Suppressor macrophage treated with lipopolysaccharide for 1 hour (primary cell): ENCODE measurements around the gene CTIF.

Experiments used
- DNase-seq, 3 donors: peaks; one replicate each; pipeline ENCODE4 v3.0.0-alpha.2; 2020 to 2022

CTIF gene

GRCh38 chr18:48761582-48761981 lies 222.8 kb downstream of the CTIF start:
- DNase-seq = no peak

- DNase-seq = no peak
These were observed 223.2 kb downstream of the CTIF start for GRCh38 chr18:48762022-48762421.

- no peak for DNase-seq
These were observed 224.2 kb downstream of the CTIF start for GRCh38 chr18:48762836-48763718.

GRCh38 chr18:48763719-48764100 lies 224.9 kb downstream of the CTIF start:
- no peak for DNase-seq

- no peak for DNase-seq
These were observed 226.2 kb downstream of the CTIF start for GRCh38 chr18:48765053-48765452.

GRCh38 chr18:48766026-48766425 lies 227.2 kb downstream of the CTIF start:
- no peak for DNase-seq

- DNase-seq = no peak
These were observed 227.7 kb downstream of the CTIF start for GRCh38 chr18:48766487-48766886.

- DNase-seq = no peak
These were observed 228.4 kb downstream of the CTIF start for GRCh38 chr18:48767090-48767690.

- DNase-seq = peak in 2 of 3 donors; percentile 29 to 48
These were observed 230.3 kb downstream of the CTIF start for GRCh38 chr18:48769006-48769636.

- no peak for DNase-seq
These were observed 231.4 kb downstream of the CTIF start for GRCh38 chr18:48770243-48770642.

GRCh38 chr18:48771641-48772375 lies 233.0 kb downstream of the CTIF start:
- no peak for DNase-seq

- DNase-seq = no peak
These were observed 233.6 kb downstream of the CTIF start for GRCh38 chr18:48772457-48772856.

GRCh38 chr18:48773821-48774220 lies 235.0 kb downstream of the CTIF start:
- no peak for DNase-seq

- DNase-seq = no peak
These were observed 236.1 kb downstream of the CTIF start for GRCh38 chr18:48774941-48775340.

- DNase-seq = no peak
These were observed 236.7 kb downstream of the CTIF start for GRCh38 chr18:48775372-48776155.

GRCh38 chr18:48776156-48776555 lies 237.3 kb downstream of the CTIF start:
- DNase-seq = no peak

GRCh38 chr18:48776641-48777025 lies 237.8 kb downstream of the CTIF start:
- no peak for DNase-seq

GRCh38 chr18:48777026-48777743 lies 238.4 kb downstream of the CTIF start:
- peak; percentile 65 to 88 (median 77) for DNase-seq

GRCh38 chr18:48777744-48778116 lies 238.9 kb downstream of the CTIF start:
- peak; percentile 25 to 45 (median 34) for DNase-seq

- no peak for DNase-seq
These were observed 239.6 kb downstream of the CTIF start for GRCh38 chr18:48778344-48779011.

- no peak for DNase-seq
These were observed 240.6 kb downstream of the CTIF start for GRCh38 chr18:48779462-48779861.
